Stimulated activated CD8-positive, alpha-beta memory T cell treated with anti-CD3 and anti-CD28 coated beads, Interleukin-7, amount 100 ng/mL, for 4 hours (primary cell): Measurements from ENCODE around the gene TJP1.
"Not testable (repeated sequence)": the region's sequence is repeated elsewhere in the genome, so short reads cannot be mapped to it uniquely, and the experiment has no call there.

Experiments used
- DNase-seq, 2 donors: peaks; one replicate each; pipeline ENCODE4 v3.0.0-alpha.2; 2020; ENCODE audit warnings: low read depth in 2 of 2

The TJP1 gene

DNA sequence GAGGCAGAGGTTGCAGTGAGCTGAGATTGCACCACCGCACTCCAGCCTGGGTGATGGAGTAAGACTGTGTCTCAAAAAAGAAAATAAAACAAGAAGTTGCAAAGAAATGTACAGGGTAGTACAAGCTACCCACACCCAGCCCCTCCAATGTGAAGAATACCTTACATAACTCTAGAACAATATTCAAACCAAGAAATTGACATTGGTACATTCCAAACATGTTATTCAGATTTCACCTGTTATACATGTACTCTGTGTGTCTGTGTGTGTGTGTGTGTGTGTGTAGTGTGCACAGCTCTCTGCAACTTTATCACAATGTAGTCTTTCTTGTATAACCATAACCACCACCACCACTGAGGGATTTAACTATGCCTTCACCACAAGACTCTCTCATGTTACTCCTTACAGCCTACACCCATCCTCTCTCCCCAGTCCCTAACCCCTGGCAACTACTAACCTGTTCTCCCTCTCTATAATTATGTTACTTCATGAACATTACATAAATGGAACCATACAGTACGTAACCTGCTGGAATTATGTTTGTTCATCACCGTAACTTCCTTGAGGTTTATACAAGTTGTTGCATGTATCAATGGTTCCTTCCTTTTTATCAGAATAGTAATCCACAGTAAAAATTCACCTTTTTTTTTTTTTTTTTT, 16.2 kb upstream of the TJP1 start:
- no peak for DNase-seq

DNA sequence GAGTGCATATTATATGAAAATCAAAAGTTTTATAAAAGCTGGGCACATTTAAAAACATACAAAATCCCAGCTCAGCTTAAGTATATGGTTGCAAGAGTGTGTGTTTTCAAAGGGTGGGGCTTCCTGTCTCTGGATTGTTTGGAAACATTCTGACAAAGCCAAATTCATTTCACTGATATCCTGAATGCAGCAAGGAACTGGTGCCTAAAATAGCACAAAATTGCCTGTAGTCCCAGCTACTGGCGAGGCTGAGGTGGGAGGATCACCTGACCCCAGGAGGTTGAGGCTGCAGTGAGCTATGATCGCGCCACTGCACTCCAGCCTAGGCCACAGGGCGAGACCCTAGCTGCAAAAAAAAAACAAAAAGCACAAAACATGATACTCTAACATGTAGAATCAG, 13.0 kb upstream of the TJP1 start:
- no peak for DNase-seq

DNA sequence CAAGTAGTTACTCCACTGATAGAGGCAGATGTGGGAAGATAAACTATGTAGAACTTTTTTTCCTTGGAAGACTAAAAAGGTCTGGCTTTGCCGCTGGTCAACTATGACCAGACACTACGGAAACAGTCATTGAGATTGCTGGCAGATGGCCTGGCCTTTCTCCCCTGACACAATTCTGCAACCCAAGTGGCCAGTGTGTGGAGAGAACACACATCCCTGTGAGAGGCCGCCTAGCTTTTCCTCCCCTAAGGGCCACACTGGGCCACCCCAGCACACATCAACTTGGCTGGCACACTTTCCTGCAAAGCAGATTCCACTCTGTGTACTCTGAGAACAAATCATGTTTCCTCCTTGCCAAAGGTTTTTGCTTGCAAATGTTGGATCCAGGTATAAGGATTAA, 10.4 kb upstream of the TJP1 start:
- DNase-seq: no peak

DNA sequence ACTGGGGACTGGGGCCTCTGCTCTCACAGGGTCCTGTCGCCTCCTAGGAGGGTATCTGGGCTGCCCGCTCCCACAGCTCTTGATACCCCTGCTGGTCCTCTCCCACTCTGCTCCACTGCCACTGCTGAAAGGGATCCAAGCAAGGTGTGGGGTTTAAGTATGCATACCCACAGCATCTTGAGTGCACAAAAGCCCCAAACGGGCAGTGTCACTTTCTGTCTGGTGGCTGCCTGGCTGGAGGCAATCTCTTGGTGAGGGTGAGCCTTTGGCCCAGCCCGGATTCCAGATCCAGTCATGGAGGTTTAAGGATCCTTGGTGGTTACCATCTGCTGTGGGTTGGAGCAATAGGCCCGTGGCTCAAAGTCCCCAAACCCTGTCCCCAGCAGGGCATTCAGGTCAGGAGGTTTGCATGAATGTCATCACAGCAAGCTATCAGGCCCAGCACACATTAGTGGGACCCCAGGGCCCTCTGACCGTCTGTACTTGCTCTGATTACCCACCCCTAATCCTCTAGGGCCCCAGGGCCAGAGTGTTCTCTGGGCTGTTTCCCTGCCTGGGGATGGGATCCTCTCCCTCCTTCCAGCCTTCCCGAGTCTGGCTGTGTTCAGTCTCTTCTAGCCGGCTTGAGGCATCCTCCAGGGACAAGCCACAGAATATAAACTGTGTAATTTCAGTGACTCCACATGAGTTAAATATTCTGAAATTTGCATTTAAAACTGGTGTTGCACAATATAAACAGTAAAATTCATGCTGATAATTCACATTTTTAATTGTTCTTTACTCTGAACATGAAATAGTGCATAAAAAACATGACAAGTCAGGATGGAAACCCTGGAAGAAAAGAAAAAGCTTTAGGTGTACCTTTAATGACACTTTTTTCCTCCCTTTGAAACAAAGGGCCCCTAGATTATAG, 4.9 kb upstream of the TJP1 start:
- no peak for DNase-seq

DNA sequence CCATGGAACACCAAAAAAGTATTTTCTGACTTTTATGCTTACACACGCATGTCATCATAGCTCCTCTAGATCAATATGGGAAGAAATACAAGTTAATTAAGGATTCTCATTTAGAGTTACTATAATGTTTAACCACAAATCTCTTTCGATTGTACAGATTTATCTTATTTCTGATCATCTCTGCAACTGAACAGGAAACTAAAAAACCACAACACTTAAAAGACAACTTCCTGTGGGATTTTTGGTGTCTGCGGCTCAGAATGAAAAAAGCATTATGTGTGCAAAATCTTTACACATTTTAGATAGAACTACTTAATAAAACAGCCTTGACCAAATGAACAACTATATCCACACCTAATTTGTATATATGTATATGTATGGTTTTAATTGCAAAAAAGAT, 3.0 kb upstream of the TJP1 start:
- no peak for DNase-seq

DNA sequence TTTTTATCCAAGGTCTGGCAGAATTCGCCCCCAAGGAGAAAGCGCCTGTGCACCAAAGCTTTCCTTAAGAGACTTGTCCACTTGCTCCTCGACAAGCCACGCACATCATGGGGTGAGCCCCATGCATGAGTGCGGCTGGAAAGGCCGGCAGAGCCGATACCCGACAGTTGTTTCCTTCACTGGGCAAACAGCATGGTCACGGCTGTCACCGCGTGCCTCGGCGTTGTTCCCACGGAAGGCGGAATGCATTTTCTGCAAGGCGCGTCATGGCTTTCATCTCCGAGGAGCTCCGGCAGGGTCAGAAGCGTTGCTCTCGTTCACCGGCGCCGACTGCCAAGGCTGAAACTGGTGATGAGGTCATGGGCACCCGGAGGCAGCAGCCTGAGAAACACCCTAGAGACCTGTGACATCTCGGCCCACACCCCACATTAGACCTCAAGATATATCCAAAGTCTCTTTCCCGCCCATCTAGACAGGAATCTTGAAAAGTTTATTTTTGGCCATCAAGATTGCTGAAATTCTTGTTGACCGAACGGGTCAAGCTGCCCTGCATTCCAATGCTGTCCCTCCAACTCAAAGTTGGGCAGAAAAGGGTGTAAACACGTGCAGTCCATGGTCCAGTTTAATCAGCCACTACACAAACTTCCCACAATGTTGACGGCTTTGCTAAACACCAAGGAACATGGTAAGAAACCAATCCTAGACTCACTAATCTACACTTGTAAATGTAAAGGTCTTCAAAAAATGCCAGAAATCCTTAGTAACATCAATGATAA, 604 bp upstream of the TJP1 start:
- DNase-seq: no peak

DNA sequence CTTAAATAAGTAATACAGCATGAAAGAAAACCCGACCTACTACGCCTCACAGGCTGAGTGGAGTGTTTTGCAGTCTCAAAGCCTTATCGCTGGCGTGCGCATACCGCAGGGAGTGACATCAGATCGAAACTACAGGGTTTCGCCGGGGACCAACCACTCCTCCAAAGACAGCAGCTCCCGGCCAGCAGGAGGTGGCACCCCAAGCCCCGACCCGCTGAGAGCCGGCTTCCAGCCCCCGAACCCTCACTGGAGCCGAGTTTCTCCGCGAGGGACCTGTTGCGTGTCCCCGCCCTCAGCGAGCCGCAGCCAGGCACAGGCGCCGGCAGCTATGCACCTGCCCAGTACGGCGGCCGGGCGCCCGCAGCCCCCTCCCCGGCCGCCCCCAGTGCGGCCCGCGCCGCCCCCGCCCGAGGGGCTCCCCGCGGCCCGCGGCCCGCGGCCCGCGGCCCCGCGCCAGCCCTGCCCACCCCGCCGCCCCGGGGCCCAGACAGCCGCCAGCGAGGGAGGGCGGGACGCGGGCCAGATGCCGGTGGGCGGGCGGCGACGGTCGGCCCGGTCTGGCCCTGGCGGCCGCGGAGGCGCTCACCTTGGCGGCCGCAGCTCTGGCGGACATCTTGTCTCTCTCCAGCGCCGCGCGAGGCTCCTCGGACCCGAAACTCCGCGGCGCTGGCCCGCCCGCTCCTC, 710 bp downstream of the TJP1 start:
- DNase-seq: no peak

DNA sequence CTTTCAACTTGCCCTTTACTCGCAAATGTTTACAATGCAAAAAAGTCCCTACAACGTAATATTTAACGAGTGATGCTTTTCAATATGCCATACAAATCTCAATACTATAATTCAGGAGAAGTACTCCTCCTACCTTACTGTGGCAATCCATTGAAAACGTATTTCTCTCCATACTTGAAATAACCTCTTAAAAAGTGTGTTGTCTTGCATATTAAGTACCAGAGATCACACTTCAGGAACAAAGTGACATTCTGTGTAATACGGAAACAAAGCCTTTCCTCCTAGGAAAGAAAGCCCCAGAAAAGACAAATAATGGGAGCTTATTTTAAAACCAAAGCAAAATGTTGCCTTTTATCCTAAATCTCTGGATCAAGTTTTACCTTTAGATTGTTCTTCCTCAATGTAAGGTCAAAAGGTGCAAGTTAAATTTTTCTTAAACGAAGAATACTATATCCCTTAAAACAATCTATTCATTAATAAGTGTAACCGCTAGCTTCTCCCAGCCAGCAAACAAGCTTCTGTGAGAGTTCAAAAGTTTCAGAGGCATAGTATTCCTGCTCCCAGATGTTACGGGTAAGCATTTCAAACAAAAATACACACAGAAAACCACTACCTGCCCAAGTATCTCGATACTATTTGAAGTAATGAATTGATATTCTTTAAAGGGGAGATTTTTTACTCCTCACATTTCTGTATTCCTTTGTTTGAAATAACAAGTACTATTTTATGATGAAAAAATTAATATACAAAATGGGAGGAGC, 1.7 kb downstream of the TJP1 start:
- DNase-seq: no peak

DNA sequence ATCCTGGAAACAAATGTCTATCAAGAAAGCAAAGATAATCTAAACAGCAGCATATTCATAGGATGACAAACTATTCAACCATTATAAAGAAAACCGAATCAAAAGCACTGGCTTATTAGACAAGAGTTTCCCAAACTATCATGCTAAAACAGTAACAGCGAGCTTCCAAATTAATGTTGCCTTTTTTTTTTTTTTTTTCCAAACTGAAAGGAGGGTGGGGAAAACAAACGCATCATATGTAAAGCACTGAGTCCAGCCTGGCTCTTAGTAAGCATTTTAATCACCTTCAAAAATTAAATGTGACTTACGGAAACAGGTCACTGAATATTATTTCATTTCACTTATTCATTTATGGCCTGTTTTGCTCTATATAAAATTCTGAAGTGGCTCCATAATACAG, 2.3 kb downstream of the TJP1 start:
- DNase-seq: no peak

DNA sequence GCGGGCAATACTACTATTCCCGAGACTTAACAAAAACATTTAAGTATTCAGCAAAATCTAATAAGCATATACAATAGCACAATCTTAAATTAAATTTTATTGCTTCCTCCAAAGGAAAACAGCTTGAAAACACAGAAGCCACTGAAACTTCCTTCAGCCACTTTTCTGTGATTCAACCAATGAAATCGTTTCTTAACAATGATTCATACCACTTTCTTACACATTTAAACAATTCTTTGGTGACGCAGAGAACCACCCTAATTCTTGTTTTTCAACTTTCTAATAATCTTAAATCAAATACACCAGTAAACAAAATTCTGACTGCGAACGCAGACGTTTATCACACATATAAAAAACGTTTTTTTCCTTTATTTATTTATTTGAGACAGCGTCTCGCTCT, 4.1 kb downstream of the TJP1 start:
- DNase-seq: no peak

DNA sequence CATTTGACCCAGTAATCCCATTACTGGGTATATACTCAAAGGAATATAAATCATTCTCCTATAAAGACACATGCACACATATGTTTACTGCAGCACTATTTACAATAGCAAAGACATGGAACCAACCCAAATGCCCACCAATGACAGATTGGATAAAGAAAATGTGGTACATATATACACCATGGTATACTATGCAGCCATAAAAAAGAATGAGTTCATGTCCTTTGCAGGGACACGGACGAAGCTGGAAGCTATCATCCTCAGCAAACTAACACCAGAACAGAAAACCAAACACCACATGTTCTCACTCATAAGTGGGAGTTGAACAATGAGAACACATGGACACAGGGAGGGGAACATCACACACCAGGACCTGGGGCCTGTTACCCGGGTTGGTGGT, 4.8 kb downstream of the TJP1 start:
- DNase-seq: not testable (repeated sequence)

DNA sequence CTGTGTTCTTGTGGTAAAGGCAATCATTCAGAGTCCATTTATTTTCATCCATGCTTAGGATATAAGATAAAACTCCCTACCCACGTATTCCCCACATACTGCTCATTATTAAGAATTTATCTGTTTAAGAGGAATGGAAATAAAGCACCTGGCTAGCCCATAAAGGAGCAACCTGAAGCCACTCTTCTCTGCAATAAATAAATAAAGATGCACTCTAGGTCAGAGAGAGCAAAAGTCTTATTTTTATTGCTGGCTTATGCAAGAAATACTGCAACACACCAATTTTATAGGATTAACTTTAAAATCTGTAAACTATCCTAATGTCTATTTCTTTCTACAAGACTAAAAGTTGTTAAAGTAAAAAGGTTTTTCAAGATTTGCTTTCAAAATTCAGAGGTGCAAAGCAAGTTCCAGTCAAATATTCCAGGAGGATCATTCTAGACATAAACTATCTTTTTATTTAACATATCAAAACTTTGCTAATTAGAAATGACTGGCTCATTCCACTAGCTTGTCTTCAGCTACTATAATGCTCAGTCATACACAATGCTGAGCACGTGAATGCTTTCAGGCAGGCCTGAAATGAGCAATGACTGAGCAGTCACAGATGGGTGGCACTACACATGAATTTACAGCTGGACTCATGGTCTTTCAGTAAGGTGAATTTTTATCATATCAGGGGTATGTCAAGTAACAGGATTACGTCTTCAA, 7.1 kb downstream of the TJP1 start:
- DNase-seq: no peak

DNA sequence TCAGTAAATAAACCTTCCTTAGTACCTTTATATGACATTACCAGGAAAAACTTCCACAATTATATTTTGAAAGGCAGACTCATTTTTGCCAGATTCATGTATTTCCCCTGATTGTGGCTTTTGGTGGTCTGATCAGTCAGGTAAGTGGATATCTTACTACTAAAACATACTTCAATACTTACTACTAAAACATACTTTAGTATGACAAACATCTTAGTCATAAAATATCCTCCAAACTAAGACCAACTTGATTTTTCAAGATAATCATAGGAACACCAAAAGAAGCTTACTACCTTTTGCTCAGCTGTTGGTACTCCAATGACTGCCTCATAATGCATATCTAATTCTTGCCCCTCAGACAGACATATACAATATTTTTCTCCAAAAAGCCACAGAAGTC, 9.3 kb downstream of the TJP1 start:
- no peak for DNase-seq

DNA sequence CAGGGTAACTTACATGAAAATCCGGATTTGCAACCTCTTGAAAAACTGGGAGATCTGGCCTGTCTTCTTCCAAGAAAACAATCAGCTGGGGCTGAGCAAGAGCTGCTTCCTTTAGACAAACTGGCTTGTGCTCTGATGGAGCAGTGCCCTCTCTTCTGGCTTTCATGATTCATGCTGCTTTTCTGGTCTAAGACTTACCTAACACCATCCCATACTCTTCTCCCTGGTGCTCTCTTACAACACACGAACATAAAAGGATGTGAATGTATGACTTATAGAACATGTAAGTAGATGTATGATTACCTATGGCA, 9.9 kb downstream of the TJP1 start:
- DNase-seq: no peak

DNA sequence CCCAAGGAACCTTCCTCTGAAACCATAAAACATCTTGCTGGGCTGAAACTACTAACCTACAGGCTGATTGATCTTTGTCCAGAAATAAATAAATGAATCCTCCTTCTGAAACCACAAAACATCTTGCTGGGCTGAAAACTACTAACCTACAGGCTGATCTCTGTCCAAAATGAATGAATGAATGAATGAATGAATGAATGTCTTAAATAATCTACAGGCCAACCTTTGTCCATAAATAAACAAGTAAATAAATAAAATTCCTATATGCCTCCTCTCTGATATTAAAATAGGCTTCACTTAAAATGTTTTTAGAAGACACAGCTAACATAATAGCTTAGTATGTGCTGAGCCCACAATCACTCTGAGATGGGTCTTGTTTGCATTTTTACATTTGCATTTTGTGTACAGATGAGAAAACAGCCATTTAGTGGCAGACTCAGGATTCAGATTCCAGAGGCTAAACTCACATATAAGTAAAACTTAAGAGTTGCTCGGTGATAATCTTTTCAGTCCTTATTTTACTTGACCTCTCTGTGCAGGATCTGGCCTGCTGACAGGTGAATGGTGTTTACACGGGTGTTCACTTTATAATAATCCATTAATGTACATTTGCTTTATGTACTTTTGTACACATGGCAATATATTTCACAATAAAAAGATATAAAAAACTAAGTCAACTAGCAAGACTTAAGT, 10.4 kb downstream of the TJP1 start:
- DNase-seq: no peak

DNA sequence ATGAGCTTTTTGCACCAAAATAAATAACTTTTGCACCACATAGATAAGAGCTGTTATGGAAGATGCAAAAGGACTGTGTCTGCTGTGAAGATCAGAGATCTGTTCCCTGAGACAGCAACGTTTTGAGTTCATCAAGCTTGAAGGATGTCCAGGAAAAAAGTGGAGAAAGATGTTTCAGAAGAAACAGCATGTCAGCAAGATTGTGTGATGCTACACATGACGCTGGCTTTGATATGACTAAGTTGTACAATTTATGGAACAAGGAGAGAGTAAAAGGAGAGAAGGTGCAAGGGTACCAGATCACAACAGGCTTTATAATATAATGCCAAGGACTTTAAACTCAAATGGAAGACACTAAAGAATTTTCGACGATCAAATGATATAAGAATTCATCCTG, 16.6 kb downstream of the TJP1 start:
- no peak for DNase-seq

DNA sequence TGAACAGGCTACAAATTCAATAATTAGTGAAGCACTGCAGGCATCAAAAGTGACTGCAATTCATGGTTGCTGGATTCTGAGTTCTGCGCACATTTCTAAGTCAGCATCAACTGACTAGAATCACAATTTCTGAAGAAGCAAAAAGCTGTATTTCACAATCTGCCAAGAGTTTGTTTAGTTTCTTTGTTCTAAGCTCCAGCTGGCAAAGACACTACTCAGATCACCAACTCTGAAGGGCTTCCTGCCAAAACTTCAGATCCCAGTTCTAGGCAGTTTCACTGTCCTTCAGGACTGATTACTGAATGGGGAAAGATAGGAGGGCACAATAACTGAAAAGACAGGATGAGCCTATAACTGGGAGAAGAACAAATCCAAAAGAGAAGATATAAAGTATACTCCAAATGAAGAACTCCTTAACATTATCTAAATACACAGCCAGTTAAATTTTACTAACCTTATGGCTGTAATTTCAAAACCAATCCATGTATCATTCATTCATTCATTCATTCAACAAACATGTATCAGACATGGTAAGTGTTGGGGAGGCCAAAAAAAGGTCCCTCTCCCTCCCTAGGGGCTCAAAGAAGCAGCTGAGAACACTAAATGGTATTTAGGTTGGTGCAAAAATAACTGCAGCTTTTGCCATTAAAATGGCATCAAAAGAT, 17.1 kb downstream of the TJP1 start:
- no peak for DNase-seq

DNA sequence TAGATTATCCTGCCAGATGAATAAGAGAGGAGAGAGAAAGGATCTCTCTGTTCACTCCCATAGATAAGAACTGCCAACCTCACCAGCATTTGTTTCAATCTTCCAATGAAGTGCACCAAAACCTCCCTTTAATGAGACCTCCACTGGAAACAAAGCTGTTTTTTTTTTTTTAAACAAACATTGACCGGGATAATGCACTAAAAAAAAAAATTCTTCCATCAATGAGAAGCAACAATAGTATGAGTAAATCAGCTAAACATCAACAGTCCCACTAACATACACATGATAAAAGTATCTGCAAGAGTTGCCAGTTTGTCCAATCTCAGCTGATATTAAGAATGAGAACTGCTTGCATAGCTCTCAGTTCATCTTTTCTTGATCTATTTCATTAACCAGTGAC, 19.9 kb downstream of the TJP1 start:
- no peak for DNase-seq

DNA sequence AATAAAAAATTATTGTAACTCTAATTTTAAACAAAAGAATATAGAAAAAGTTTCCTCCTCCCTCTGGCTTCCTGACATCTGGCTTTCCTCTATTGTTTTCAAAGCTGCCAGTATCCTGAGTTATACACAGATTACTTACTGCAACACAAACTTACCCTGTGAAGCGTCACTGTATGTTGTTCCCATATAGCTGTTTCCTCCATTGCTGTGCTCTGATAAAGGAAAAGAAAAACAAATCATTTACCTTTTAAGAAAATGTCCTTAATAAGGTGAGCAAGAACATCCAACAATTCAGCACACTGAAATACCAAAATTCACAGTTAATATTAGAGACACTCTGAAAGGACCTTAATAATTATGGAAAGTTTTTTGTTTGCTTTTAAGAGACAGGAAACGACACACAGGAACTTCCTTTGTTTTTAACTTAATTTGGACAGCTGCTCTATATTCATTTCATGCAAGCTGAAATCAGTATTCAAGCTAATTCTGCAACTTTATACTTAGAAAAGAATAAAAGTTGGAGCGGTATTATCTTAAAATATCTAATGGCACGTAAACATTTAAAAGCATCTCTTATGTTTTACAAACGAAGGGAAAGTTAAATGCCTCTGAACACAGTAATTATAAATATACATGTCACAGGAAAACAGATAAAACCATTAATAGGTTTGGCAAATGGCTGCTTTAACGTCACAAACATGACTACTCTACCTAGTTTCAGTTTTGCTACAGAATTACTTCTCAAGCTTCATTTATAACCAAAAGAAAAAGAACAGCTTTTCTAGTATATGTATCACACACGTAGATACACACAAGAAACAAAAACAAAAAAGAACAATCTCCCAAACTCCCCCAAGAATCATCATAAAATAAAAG, 21.5 kb downstream of the TJP1 start:
- no peak for DNase-seq
